Liver (tissue), 9 donors: ENCODE results near the gene POLDIP3. TPM values are rescaled to one million over a fixed set of nuclear protein-coding genes. Genes with fewer than 3 reads are reported as not detected.
"Not testable (repeated sequence)": the region's sequence is repeated elsewhere in the genome, so short reads cannot be mapped to it uniquely, and the experiment has no call there.

Source experiments
- DNase-seq: peaks from one replicate; pipeline ENCODE4 v3.0.0-alpha.2; 2017; ENCODE audit warnings: low spot score
- H3K27ac ChIP-seq, 2 donors: one replicate each; pipeline ENCODE4 v1.7.0; 2013; ENCODE audit warnings: inconsistent platforms in 2 of 2, low read length in 2 of 2, control low read depth in 1 of 2, low read depth in 1 of 2, mild to moderate bottlenecking in 1 of 2
- H3K27me3 ChIP-seq, 4 donors: one replicate each; pipeline versions ENCODE4 v1.6.1 to v1.7.0; 2013; ENCODE audit warnings: low read length in 3 of 4, inconsistent platforms in 1 of 4, mild to moderate bottlenecking in 1 of 4, moderate library complexity in 1 of 4; ENCODE audit not compliant: control insufficient read depth in 4 of 4, insufficient read depth in 4 of 4
- H3K36me3 ChIP-seq, 4 donors: one replicate each; pipeline versions ENCODE4 v1.6.1 to v1.7.0; 2013; ENCODE audit warnings: low read length in 3 of 4, mild to moderate bottlenecking in 3 of 4, low read depth in 1 of 4, moderate library complexity in 1 of 4; ENCODE audit not compliant: control insufficient read depth in 4 of 4, insufficient read depth in 3 of 4
- H3K4me1 ChIP-seq, 4 donors: one replicate each; pipeline versions ENCODE4 v1.6.1 to v1.7.0; 2013; ENCODE audit warnings: low read length in 3 of 4, mild to moderate bottlenecking in 3 of 4, moderate library complexity in 1 of 4; ENCODE audit not compliant: control insufficient read depth in 4 of 4, insufficient read depth in 4 of 4
- H3K4me3 ChIP-seq, 3 donors: one replicate each; pipeline versions ENCODE4 v1.6.1 to v1.7.0; 2013; ENCODE audit warnings: low read length in 3 of 3, control low read depth in 1 of 3, low read depth in 1 of 3, mild to moderate bottlenecking in 1 of 3
- H3K9ac ChIP-seq, 2 donors: one replicate each; pipeline ENCODE4 v1.7.0; 2013; ENCODE audit warnings: low read length in 2 of 2, mild to moderate bottlenecking in 2 of 2, moderate library complexity in 2 of 2, control low read depth in 1 of 2, low read depth in 1 of 2
- H3K9me3 ChIP-seq, 4 donors: one replicate each; pipeline versions ENCODE4 v1.6.1 to v1.7.0; 2013; ENCODE audit warnings: low read length in 3 of 4; ENCODE audit not compliant: control insufficient read depth in 4 of 4
- WGBS: extraction: QIAGEN DNeasy Blood & Tissue Kit; methylation state at CpG from one replicate; pipeline ENCODE4 v1.1.7; 2013; 5-methylcytosine and 5-hydroxymethylcytosine counted together
- polyA plus RNA-seq, 2 donors: library from polyadenylated mRNA; stranded (reverse) in 1 of 2; unstranded in 1 of 2; fragments of 200-250 nt in 1 of 2; fragments of >200 nt in 1 of 2; fragmentation: Nextera tagmentation in 1 of 2; extraction: Ambion mirVana in 1 of 2; gene quantifications; one replicate each; pipeline versions ENCODE4 v1.2.1 to v1.2.3, GENCODE V29; 2013 to 2015
- total RNA-seq, 2 donors: library from RNA; depleted of rRNA; stranded (reverse); fragments of >200 nt; gene quantifications; one replicate each; pipeline ENCODE4 v1.2.3, GENCODE V29; 2014
- donor health status: healthy.
- donor health status: healthy.
- donor health status: healthy.
- donor health status: healthy.
- donor health status: healthy.

Gene POLDIP3
- total and polyA plus RNA-seq, 4 donors = 14.6 to 22.5 (median 18.0) TPM

GRCh38 chr22:42575996-42576574 lies 38.6 kb downstream of the POLDIP3 start:
- not testable (repeated sequence) for H3K9me3 ChIP-seq, H3K9ac ChIP-seq, H3K27me3 ChIP-seq, H3K27ac ChIP-seq, H3K4me3 ChIP-seq, H3K4me1 ChIP-seq, DNase-seq
- peaks cover 0 to 24% (median 11%) of the 10 kb centered on the region in 4 donors for H3K36me3 ChIP-seq
- WGBS = 96% methylated on average over 26 of the region's 30 CpGs

GRCh38 chr22:42574468-42574867 lies 40.2 kb downstream of the POLDIP3 start:
- DNase-seq, H3K27ac ChIP-seq, H3K9me3 ChIP-seq, H3K4me1 ChIP-seq, H3K9ac ChIP-seq, H3K4me3 ChIP-seq, H3K27me3 ChIP-seq: not testable (repeated sequence)
- 95% methylated on average over 21 of the region's 21 CpGs for WGBS
- H3K36me3 ChIP-seq = peaks cover 0 to 24% (median 9%) of the 10 kb centered on the region in 4 donors

GRCh38 chr22:42574046-42574445 lies 40.6 kb downstream of the POLDIP3 start:
- H3K4me3 ChIP-seq, H3K9ac ChIP-seq, H3K27me3 ChIP-seq, DNase-seq, H3K27ac ChIP-seq, H3K9me3 ChIP-seq, H3K4me1 ChIP-seq: not testable (repeated sequence)
- peaks cover 0 to 24% (median 9%) of the 10 kb centered on the region in 4 donors for H3K36me3 ChIP-seq
- 87% methylated on average over 1 of the region's 1 CpG for WGBS

GRCh38 chr22:42571068-42571467 lies 43.6 kb downstream of the POLDIP3 start:
- WGBS = 92% methylated on average over 12 of the region's 12 CpGs

GRCh38 chr22:42570580-42570979 lies 44.1 kb downstream of the POLDIP3 start:
- 85% methylated on average over 9 of the region's 9 CpGs for WGBS
- peaks cover 0 to 12% (median 3%) of the 10 kb centered on the region in 4 donors for H3K36me3 ChIP-seq
- H3K27me3 ChIP-seq, H3K4me1 ChIP-seq, H3K9me3 ChIP-seq, H3K27ac ChIP-seq, DNase-seq, H3K9ac ChIP-seq, H3K4me3 ChIP-seq: not testable (repeated sequence)

More at GRCh38 chr22:42571068-42571467, 43.6 kb downstream of the POLDIP3 start:
- peaks cover 0 to 12% (median 3%) of the 10 kb centered on the region in 4 donors for H3K36me3 ChIP-seq
- not testable (repeated sequence) for DNase-seq, H3K9me3 ChIP-seq, H3K4me3 ChIP-seq, H3K4me1 ChIP-seq, H3K9ac ChIP-seq, H3K27ac ChIP-seq, H3K27me3 ChIP-seq

- 74% methylated on average over 5 of the region's 6 CpGs for WGBS
- not testable (repeated sequence) for H3K27ac ChIP-seq, H3K9me3 ChIP-seq, H3K9ac ChIP-seq, DNase-seq, H3K4me3 ChIP-seq, H3K27me3 ChIP-seq, H3K36me3 ChIP-seq, H3K4me1 ChIP-seq
These were observed 46.7 kb downstream of the POLDIP3 start for GRCh38 chr22:42567950-42568349.
